T-helper 2 cell (primary cell): Measurements from ENCODE around the gene CPXM2.

Source experiments
- DNase-seq, 5 experiments: peaks; one replicate each; pipeline versions ENCODE4 v3.0.0 to v3.0.0-alpha.2; 2012 to 2022

The CPXM2 gene

GRCh38 chr10:123868038-123869019 is 23.3 kb downstream of the CPXM2 start:
- DNase-seq: no peak

- DNase-seq: no peak
Measured at GRCh38 chr10:123865880-123866279, 25.7 kb downstream of the CPXM2 start.

GRCh38 chr10:123865350-123865749 is 26.3 kb downstream of the CPXM2 start:
- DNase-seq: no peak

DNA sequence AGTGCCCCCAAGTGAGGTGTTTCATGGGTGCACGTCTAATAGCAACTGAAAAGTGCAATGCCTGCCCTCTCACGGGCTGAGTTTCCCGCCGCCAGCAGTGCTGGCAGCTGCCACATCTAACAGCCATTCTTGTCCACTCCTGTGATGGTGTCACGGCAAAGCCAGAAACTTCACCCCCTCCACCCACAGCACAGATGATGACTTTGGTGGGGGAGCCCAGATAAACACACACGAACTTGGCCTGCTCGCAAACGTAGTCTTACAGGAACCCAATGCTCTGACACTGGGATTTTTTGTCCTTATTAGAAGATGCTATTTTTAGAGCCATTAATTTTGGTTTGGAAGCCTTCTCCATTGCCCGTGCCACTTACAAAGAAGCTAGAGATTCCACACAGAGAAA is 26.7 kb downstream of the CPXM2 start:
- DNase-seq: no peak

DNA sequence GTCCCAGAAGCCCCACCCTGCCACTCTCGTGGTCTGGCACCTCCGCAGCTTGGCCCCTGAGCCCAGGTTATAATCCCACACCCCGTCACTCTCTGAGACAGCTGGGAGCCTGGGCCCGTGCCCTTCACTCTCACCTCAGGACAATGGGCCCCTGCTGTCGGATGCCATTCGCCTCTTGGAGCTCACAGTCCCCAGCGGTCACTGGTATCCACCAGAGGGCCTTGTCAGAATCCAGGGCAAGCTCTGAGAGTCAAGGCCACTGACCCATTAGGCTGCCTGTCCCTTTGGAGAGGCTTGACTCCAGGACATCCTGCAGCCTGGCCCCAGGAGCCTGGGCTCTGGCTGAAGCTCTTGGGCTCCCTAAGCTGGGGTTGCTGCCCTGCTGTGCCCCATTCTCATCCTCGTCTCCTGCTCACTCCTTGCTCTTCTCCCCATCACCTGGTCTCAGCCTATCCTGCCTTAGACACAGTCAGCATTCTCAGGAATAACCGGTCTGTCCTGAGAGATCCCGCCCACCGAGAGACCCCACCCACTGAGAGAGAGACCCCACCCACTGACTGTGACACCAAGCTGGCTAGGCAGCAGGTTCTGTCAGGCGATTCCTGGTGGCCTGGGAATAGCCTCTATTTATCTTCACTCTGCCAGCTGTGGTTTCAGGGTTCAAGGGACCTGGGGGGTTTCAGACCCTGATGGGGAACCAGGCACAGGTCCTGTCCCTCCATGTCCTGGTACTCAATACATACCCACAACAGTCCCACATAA is 27.7 kb downstream of the CPXM2 start:
- DNase-seq: no peak

- DNase-seq: no peak
Measured at GRCh38 chr10:123863183-123863575, 28.4 kb downstream of the CPXM2 start.

DNA sequence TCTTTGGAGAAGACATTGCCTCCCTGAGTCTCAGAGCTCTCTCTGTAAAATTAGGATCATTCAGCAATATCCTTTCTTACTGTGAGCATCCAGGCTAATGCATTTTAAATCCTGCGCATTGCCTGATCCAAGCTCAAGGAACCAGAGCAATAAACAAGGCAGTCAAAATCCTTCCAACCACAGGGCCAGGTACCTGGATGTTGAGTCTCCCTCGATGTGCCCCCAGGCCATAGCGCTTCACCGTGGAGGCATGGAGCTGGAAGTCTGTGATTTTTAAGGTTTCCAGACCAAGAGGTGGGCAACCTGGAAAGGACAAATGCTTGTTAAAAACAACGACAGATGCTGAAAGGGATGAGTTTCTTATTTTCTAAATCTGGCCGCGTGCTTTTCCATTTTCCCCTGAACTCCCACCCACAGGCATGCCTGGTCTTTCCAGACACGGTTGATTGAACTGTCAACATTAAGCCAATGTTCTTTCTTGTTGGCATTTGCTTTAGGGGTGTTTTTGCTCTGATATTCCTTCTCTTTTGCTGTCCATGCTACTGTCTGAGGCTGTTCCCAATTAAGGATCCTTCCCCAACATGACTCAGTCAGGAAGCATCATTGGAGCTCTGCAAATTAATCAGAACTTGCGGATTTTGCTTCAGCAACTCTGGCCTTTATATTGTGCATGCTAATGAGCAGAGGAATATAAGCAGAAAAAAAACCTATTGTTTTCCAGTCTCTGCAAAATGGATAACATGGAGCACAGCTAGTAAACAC is 29.0 kb downstream of the CPXM2 start:
- DNase-seq: no peak

DNA sequence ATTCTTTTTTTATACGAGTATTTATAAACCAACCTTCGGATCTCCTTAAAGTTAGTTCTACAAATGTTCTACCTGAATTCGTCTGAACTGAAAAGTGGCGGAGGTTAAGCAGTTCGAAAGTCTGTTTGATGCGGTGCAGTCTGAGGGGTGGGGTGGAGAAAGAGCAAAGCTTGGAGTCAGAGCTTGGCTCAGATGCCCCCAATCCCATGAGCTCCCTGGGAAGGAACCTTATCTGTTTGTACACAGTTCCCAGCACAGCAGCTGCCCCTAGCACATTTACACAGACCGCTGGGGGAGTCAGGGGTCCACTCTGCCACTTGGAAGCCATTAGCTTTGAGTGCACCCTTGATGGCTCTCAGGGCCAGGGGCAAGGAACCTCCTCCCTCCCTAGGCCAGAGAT is 30.8 kb downstream of the CPXM2 start:
- DNase-seq: no peak

- no peak for DNase-seq
Measured at GRCh38 chr10:123860209-123860608, 31.4 kb downstream of the CPXM2 start.

DNA sequence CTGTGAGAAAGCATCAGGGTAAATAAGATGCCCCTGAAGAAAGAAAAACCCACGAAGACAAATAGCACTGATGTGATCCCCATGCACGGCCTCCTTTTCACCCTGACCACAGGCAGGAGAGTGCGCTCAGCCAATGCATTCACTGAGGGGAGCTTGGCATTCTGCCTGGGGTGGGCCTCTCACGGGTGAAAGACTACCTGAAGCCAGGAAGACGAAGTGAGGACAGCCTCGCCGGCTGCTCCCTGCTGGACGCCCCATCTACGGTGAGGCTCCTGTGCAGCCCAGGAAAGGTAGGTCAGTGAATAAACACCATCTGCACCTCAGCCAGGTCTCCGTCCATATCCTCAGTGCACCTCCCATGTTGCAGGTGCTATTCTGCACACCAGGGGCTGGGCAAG is 32.0 kb downstream of the CPXM2 start:
- DNase-seq: no peak

- no peak for DNase-seq
Measured at GRCh38 chr10:123858907-123859652, 32.5 kb downstream of the CPXM2 start.

DNA sequence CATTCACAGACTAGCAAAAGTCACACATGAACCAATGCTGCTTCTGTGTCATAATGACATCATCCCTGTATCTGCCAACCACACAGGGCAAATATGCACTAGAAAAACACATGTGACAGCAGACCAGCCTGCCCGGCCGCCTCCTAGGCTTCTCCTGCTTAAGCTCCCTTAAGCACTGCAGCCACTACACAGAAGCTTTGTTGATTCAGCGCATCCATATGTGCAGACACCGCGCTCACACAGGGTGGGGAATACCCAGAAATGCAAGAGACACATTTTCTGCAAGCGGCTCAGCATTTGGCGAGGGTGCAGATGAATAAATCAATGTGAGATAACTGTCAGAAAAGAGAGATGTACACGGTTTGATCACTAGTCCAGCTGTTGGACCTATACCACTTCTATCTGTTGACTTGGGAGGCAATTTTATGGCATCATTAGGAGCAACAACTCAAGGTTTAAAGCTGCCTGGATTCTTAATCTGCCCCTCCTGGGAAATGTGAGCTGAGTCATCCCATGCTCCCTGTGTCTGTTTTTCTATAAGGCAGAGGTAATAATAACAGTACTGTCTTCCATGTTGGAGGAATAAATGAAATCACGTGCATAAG is 33.4 kb downstream of the CPXM2 start:
- DNase-seq: no peak

DNA sequence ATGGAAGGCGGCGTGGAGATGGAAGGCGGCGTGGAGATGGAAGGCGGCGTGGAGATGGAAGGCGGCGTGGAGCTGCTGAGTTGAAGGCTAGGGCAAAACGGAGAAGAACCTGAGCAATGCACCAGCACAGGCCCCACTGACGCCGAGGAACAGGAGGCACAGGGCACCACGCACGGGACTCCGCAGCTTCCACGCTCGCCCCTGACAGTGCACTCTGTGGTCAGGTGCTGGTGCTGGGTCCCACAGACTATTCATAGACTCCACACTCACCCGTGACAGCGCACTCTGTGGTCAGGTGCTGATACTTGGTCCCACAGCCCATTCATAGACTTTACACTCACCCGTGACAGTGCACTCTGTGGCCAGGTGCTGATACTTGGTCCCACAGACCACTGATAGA is 34.0 kb downstream of the CPXM2 start:
- DNase-seq: no peak

GRCh38 chr10:123855008-123855684 is 36.5 kb downstream of the CPXM2 start:
- no peak for DNase-seq

GRCh38 chr10:123854498-123854897 is 37.1 kb downstream of the CPXM2 start:
- no peak for DNase-seq

GRCh38 chr10:123854003-123854402 is 37.6 kb downstream of the CPXM2 start:
- DNase-seq: no peak

- no peak for DNase-seq
Measured at GRCh38 chr10:123852411-123852951, 39.1 kb downstream of the CPXM2 start.

GRCh38 chr10:123848564-123849457 is 42.8 kb downstream of the CPXM2 start:
- DNase-seq: no peak

GRCh38 chr10:123847686-123848432 is 43.7 kb downstream of the CPXM2 start:
- no peak for DNase-seq
